HG03045 (cell line): Measurements from ENCODE around the gene GAPDHS.

ENCODE experiments used
- ATAC-seq: cut with Tn5 transposase; IDR thresholded peaks from one replicate; pipeline ENCODE4 v1.9.1; 2021; ENCODE audit warnings: mild to moderate bottlenecking, moderate library complexity; ENCODE audit not compliant: unreplicated experiment

GAPDHS gene

DNA sequence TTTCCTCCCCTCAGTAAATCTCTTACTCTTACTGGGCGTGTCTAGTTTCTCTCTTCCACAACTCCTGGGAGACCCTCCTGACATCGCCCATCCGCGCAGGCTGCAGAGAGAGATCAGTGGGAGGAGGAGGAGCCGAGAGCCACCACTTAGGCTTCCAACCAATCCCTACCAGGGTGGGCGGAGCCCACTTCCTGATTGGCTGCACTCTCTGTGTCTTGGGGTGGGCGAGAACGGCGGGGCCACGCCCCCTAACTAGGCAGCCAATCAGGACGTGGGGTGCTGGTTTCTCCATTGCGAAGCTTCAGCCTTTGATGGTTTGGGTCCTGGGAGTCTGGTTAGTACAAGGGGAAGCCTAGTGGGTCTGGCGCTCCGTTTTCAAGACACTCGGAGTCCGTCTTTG lies 52.6 kb downstream of the GAPDHS start, which contains the start of gene PMIS2:
Gene PMIS2 (plus strand): TSS at position 326 of the 400 bp plus-strand sequence. CDS start 87 bp downstream, outside the sequence.
- ATAC-seq, result no peak

DNA sequence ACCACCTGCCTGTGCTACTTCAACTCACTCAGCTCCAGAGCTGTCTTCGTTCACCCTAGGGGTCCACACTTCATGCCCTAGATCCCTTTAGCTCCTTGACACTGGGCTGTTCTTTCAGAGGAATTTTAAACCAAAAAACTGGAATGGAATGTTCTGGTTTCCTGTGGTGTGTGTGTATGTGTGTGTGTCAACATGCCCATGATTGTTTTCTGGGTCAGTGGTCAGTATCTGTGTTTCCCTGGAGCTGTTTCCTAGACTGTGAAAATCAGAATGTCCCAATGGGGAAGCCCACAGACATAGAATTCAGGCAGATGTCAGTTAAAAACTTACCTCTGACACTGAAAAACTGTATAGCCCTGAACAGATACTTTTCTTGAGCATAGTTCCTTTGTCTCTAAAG lies 54.1 kb downstream of the GAPDHS start:
- no peak for ATAC-seq

DNA sequence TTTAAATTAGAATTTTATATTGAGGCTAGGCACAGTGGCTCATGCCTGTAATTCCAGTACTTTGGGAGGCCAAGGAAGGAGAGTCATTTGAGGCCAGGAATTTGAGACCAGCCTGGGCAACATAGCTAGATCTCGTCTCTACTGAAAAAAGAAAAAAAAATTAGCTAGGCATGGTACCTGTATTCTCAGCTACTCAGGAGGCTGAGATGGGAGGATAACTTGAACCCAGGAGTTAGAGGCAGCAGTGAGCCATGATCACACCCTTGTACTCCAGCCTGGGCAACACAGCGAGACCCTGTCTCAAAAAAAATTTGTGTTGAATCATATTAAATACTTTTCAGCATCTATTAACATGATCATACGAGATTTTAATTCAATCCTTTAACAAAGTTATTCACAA lies 57.6 kb downstream of the GAPDHS start:
- no peak for ATAC-seq

DNA sequence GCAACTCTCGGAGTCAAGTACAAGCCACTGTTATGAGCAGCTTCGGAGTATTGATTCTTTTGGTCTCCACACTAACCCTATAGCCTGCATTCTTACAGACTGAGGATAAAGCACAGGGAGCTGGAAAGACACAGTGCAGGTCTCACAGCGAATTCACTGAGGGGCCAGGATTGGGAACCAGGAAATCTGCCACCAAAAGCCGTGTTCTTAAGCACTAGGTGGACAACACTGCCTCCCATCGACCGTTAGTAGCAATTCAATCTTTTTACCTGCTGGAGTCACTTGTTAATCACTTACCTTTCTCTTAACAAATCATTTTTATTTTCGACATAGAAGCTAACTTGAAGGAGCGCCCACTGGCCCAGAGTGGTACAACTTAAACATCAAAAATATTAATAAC lies 59.0 kb downstream of the GAPDHS start:
- ATAC-seq, result no peak
